Vagina (tissue), 2 donors: ENCODE results near the gene RASSF8. TPM values are rescaled to one million over a fixed set of nuclear protein-coding genes. Genes with fewer than 3 reads are reported as not detected.

Experiments
- DNase-seq, 2 donors: peaks; one replicate each; pipeline ENCODE4 v3.0.0-alpha.2; 2017; ENCODE audit errors: extremely low spot score in 2 of 2
- H3K27ac ChIP-seq: fragments of 200-600 bp; sonication (generic); one replicate; pipeline ENCODE4 v1.5.1; 2019
- H3K27me3 ChIP-seq: fragments of 200-600 bp; sonication (generic); one replicate; pipeline ENCODE4 v1.5.1; 2019
- H3K36me3 ChIP-seq, 2 donors: fragments of 200-600 bp; sonication (generic); one replicate each; pipeline ENCODE4 v1.5.1; 2017 to 2019
- H3K4me1 ChIP-seq: fragments of 200-600 bp; sonication (generic); one replicate; pipeline ENCODE4 v1.5.1; 2019
- H3K4me3 ChIP-seq, 2 donors: fragments of 200-600 bp; sonication (generic); 1 replicate in 1 of 2; 2 replicates in 1 of 2; pipeline ENCODE4 v1.5.1; 2016 to 2019
- H3K9me3 ChIP-seq: fragments of 200-600 bp; sonication (generic); one replicate; pipeline ENCODE4 v1.5.1; 2019
- CTCF ChIP-seq, 3 experiments: fragments of 450-650 bp in 2 of 3; fragments of 200-600 bp in 1 of 3; sonication (generic) in 1 of 3; IDR thresholded peaks; one replicate each; pipeline ENCODE4 v1.5.1; 2017 to 2019; ENCODE audit warnings: antibody characterized with exemption in 3 of 3, mild to moderate bottlenecking in 2 of 3, moderate library complexity in 2 of 3
- POLR2A ChIP-seq, 2 donors: fragments of 450-650 bp; IDR thresholded peaks; one replicate each; pipeline ENCODE4 v1.6.1; 2017; ENCODE audit warnings: antibody characterized with exemption in 2 of 2, mild to moderate bottlenecking in 2 of 2, moderate library complexity in 2 of 2
- POLR2AphosphoS5 ChIP-seq, 2 donors: sonication (generic); formaldehyde crosslinking; IDR thresholded peaks; one replicate each; pipeline ENCODE4 v1.9.0; 2017; ENCODE audit warnings: antibody characterized with exemption in 2 of 2, mild to moderate bottlenecking in 2 of 2, low read depth in 1 of 2; ENCODE audit not compliant: insufficient read depth in 1 of 2
- intact Hi-C: fragments of 100-400 bp; cut with DNase I; formaldehyde crosslinking; loops from one replicate; pipeline ENCODE4 v1.15.1; 2023
- total RNA-seq: library from RNA; depleted of rRNA; stranded (reverse); fragments of >200 nt; gene quantifications from one replicate; pipeline ENCODE4 v1.2.3, GENCODE V29; 2016

The RASSF8 gene
- total RNA-seq, 1 donor from 2014 or later = 68.5 TPM

DNA sequence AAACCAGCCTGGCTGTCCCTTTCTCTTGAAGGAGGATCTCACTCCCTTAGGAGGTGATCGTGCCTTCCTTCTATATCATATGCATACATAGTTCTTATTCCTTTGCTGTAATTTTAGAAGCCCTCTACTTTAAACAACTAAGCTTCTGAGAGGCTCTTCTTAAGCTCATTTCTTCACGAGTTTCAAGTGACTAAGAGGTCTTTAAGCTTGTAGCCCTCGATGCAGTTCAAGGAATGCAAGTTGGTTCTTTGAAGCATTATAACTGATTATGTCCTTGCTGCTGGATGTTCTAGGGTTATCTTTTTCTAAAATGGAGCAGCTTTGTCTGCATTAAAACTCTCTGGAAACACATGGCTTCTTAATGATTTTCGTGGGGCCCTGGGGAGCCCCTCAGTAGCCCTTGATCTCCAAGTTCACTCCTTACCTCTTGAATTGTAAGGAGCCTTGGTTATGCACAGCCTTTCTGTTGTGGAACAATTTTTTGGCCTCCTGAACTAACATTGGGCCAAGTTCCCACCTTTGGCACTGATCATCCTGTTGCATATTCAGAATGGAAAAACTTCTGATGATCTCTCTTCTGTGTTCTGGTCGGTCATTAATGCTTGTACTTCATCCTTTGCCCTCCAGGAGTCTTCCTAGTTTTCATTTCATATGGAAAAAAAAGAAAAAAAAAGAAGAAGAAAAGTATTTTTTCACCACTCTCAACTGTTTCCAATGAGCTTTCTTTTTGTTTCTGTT is 12.6 kb downstream of the RASSF8 start:
- no peak overlapping the region for H3K27ac ChIP-seq
- no peak for DNase-seq
- H3K4me1 ChIP-seq = peaks cover 48% of the 10 kb centered on the region
- intact Hi-C loops = no loop called here
- no peak overlapping the region for H3K4me3 ChIP-seq
- no peaks in the 10 kb centered on the region for H3K36me3 ChIP-seq
- no peak for TF ChIP-seq CTCF (IDR thresholded peaks at IDR 0.05)
- TF ChIP-seq POLR2AphosphoS5 (IDR thresholded peaks at IDR 0.05; ENCODE audit: insufficient read depth in 1 of 2, low read depth in 1 of 2) = no peak
- no peak for TF ChIP-seq POLR2A (IDR thresholded peaks at IDR 0.05)
- no peaks in the 10 kb centered on the region for H3K9me3 ChIP-seq
- no peaks in the 10 kb centered on the region for H3K27me3 ChIP-seq

GRCh38 chr12:25971654-25972041 is 13.2 kb downstream of the RASSF8 start:
- TF ChIP-seq CTCF (IDR thresholded peaks at IDR 0.05) (no peak), POLR2A (IDR thresholded peaks at IDR 0.05) (no peak), POLR2AphosphoS5 (IDR thresholded peaks at IDR 0.05; ENCODE audit: insufficient read depth in 1 of 2, low read depth in 1 of 2) (no peak)
- Histone ChIP-seq H3K4me1 (peaks cover 48% of the 10 kb centered on the region), H3K36me3 (no peaks in the 10 kb centered on the region), H3K27ac (no peak overlapping the region), H3K4me3 (no peak overlapping the region), H3K27me3 (no peaks in the 10 kb centered on the region), H3K9me3 (no peaks in the 10 kb centered on the region)
- intact Hi-C loops = no loop called here
- no peak for DNase-seq

- Histone ChIP-seq H3K27ac (no peak overlapping the region), H3K9me3 (no peaks in the 10 kb centered on the region), H3K36me3 (no peaks in the 10 kb centered on the region), H3K27me3 (no peaks in the 10 kb centered on the region), H3K4me3 (no peak overlapping the region), H3K4me1 (peaks cover 50% of the 10 kb centered on the region)
- intact Hi-C loops = no loop called here
- TF ChIP-seq CTCF (IDR thresholded peaks at IDR 0.05) = no peak
- no peak for DNase-seq
Observed at GRCh38 chr12:25972783-25973182, 14.3 kb downstream of the RASSF8 start.

- no peak overlapping the region for H3K4me3 ChIP-seq
- TF ChIP-seq CTCF (IDR thresholded peaks at IDR 0.05) (no peak), POLR2A (IDR thresholded peaks at IDR 0.05) (no peak), POLR2AphosphoS5 (IDR thresholded peaks at IDR 0.05; ENCODE audit: insufficient read depth in 1 of 2, low read depth in 1 of 2) (no peak)
- H3K9me3 ChIP-seq = no peaks in the 10 kb centered on the region
- intact Hi-C loops = no loop called here
- no peaks in the 10 kb centered on the region for H3K27me3 ChIP-seq
- peaks cover 47% of the 10 kb centered on the region for H3K4me1 ChIP-seq
- no peak overlapping the region for H3K27ac ChIP-seq
- DNase-seq = no peak
- no peaks in the 10 kb centered on the region for H3K36me3 ChIP-seq
Observed at GRCh38 chr12:25975179-25975578, 16.7 kb downstream of the RASSF8 start.

GRCh38 chr12:25975682-25976081 is 17.2 kb downstream of the RASSF8 start:
- no peak for TF ChIP-seq CTCF (IDR thresholded peaks at IDR 0.05)
- TF ChIP-seq POLR2A (IDR thresholded peaks at IDR 0.05) = no peak
- TF ChIP-seq POLR2AphosphoS5 (IDR thresholded peaks at IDR 0.05; ENCODE audit: insufficient read depth in 1 of 2, low read depth in 1 of 2) = no peak
- Histone ChIP-seq H3K4me3 (no peak overlapping the region), H3K27me3 (no peaks in the 10 kb centered on the region), H3K9me3 (no peaks in the 10 kb centered on the region), H3K4me1 (peaks cover 43% of the 10 kb centered on the region), H3K36me3 (no peaks in the 10 kb centered on the region), H3K27ac (no peak overlapping the region)
- no peak for DNase-seq
- intact Hi-C loops = no loop called here
